Transverse colon (tissue), 4 donors: ENCODE data around the gene CPLX1. TPM values are rescaled to one million over a fixed set of nuclear protein-coding genes. Genes with fewer than 3 reads are reported as not detected.

ENCODE experiments used
- DNase-seq: peaks from one replicate; pipeline ENCODE4 v3.0.0-alpha.2; 2019
- H3K27ac ChIP-seq, 4 donors: fragments of 200-600 bp; sonication (generic); 2 replicates each; pipeline ENCODE4 v1.5.1; 2016 to 2018; ENCODE audit warnings: inconsistent platforms in 4 of 4
- H3K27me3 ChIP-seq: fragments of 200-600 bp; sonication (generic); 2 replicates; pipeline ENCODE4 v1.5.1; 2017; ENCODE audit warnings: inconsistent platforms
- H3K36me3 ChIP-seq, 4 donors: fragments of 200-600 bp; sonication (generic); 2 replicates each; pipeline ENCODE4 v1.5.1; 2017 to 2019; ENCODE audit warnings: inconsistent platforms in 4 of 4
- H3K4me1 ChIP-seq, 4 donors: fragments of 200-600 bp; sonication (generic); 2 replicates each; pipeline ENCODE4 v1.5.1; 2017 to 2020; ENCODE audit warnings: inconsistent platforms in 4 of 4
- H3K4me3 ChIP-seq, 4 donors: fragments of 200-600 bp; sonication (generic); 1 replicate in 1 of 4; 2 replicates in 3 of 4; pipeline versions ENCODE4 v1.5.1 to v1.6.1; 2017 to 2019; ENCODE audit warnings: inconsistent platforms in 4 of 4
- H3K9me3 ChIP-seq, 2 donors: fragments of 200-600 bp; sonication (generic); 2 replicates each; pipeline ENCODE4 v1.5.1; 2017 to 2019; ENCODE audit warnings: inconsistent platforms in 2 of 2
- EP300 ChIP-seq: sonication (generic); formaldehyde crosslinking; IDR thresholded peaks from one replicate; pipeline ENCODE4 v1.6.1; 2017; ENCODE audit warnings: antibody characterized with exemption, low read depth
- POLR2A ChIP-seq: fragments of 450-650 bp; IDR thresholded peaks from one replicate; pipeline ENCODE4 v1.6.1; 2016; ENCODE audit warnings: antibody characterized with exemption, mild to moderate bottlenecking, moderate library complexity
- POLR2AphosphoS5 ChIP-seq, 3 donors: sonication (generic); formaldehyde crosslinking; IDR thresholded peaks; one replicate each; pipeline ENCODE4 v1.6.1; 2016; ENCODE audit warnings: antibody characterized with exemption in 3 of 3
- WGBS, 2 donors: methylation state at CpG; one replicate each; pipeline ENCODE4 v1.1.5; 2018; ENCODE audit warnings: low coverage in 1 of 2; 5-methylcytosine and 5-hydroxymethylcytosine counted together
- in situ Hi-C, 4 donors: fragments of 200-750 bp; cut with MboI; loops; one replicate each; pipeline versions ENCODE4 v1.15.0 to v1.15.1; 2017; ENCODE audit warnings: low sequenced_read_pairs in 3 of 4, low pct_ligation_motif_present in 1 of 4, low pct_unique_long_range_greater_than_20kb in 1 of 4
- intact Hi-C: fragments of 100-400 bp; cut with DNase I; formaldehyde crosslinking; loops from one replicate; pipeline ENCODE4 v1.15.1; 2023; ENCODE audit warnings: low total_unique reads
- total RNA-seq, 4 donors: library from RNA; depleted of rRNA; stranded (reverse); fragments of >200 nt; gene quantifications; one replicate each; pipeline ENCODE4 v1.1.0, GENCODE V29; 2016
- TF ChIP-seq, protein P1 (sequence below), 5 experiments: fragments of 200-600 bp in 3 of 5; fragments of 450-650 bp in 2 of 5; sonication (generic) in 3 of 5; IDR thresholded peaks; 1 replicate in 2 of 5; 2 replicates in 3 of 5; pipeline ENCODE4 v1.5.1; 2016 to 2017; ENCODE audit warnings: antibody characterized with exemption in 5 of 5, inconsistent platforms in 3 of 5, mild to moderate bottlenecking in 2 of 5, moderate library complexity in 1 of 5

The CPLX1 gene
- total RNA-seq, 4 donors from 2014 or later = 0.32 to 3.7 (median 0.41) TPM; not detected in 1

DNA sequence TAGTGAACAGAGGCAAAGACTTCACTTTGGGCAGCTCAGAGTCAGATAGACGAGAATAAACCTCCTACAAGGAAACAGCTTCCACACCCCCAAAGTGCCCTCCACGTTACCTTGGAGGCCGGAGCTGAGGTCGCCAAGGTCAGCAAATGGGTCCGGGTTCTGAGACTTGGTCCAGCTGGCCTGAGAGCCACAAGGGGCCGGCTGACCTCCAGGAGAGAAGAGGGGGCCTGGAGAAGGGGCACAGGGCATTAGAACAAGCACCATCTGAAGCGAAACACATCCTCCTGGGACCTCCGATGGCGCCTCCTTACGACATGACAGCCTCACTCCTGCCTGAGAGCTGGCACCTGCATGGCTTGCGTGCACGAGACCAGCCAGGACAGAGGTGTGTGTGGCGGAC, 33.6 kb upstream of the CPLX1 start:
- no peaks in the 10 kb centered on the region for H3K9me3 ChIP-seq
- intact Hi-C loops (no loop called here), in situ Hi-C loops (no loop called here)
- no peak for DNase-seq
- H3K27ac ChIP-seq = no peak overlapping the region
- WGBS, 2 donors = 95% methylated on average over 13 of the region's 13 CpGs; no CpG with 5 or more reads in 1 of the 2 donors
- H3K36me3 ChIP-seq = peaks cover 0 to 58% (median 21%) of the 10 kb centered on the region in 4 donors
- H3K4me1 ChIP-seq = no peaks in the 10 kb centered on the region
- H3K27me3 ChIP-seq = no peaks in the 10 kb centered on the region
- H3K4me3 ChIP-seq = no peak overlapping the region
- TF ChIP-seq, protein P1, sequence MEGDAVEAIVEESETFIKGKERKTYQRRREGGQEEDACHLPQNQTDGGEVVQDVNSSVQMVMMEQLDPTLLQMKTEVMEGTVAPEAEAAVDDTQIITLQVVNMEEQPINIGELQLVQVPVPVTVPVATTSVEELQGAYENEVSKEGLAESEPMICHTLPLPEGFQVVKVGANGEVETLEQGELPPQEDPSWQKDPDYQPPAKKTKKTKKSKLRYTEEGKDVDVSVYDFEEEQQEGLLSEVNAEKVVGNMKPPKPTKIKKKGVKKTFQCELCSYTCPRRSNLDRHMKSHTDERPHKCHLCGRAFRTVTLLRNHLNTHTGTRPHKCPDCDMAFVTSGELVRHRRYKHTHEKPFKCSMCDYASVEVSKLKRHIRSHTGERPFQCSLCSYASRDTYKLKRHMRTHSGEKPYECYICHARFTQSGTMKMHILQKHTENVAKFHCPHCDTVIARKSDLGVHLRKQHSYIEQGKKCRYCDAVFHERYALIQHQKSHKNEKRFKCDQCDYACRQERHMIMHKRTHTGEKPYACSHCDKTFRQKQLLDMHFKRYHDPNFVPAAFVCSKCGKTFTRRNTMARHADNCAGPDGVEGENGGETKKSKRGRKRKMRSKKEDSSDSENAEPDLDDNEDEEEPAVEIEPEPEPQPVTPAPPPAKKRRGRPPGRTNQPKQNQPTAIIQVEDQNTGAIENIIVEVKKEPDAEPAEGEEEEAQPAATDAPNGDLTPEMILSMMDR (IDR thresholded peaks at IDR 0.05) = no peak
- no peak for TF ChIP-seq POLR2AphosphoS5 (IDR thresholded peaks at IDR 0.05)
- TF ChIP-seq POLR2A = no peak
- no peak for TF ChIP-seq EP300

DNA sequence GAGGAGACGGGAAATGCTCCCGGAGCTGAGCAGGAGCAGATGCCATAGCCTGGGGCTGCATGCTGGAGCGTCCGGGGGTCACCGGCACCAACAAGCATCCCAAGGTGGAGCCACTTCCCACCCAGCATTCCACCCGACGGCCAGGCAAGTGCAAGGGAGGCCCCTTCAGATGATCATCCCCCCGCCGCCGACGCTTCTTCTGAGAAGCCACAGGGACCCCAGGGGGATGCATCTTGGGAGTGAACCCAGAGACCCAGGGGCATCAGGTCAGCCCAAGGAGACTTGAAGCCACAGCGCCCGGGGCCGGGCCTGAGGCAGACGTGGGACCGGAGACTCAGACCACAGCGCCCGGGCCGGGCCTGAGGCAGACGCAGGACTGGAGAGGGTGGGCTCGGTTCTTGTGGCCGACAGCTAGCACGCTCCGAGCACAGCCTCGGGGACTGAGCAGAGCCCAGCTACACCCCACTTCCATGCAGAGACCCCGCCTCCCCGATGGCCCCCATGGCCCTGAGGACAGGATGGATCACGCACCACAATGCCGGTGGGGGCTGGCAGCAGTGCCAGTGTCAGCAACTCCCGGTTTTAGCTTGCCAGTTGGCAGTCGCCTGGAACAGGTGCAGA, 33.0 kb upstream of the CPLX1 start:
- Histone ChIP-seq H3K27ac (no peak overlapping the region), H3K9me3 (no peaks in the 10 kb centered on the region), H3K4me3 (no peak overlapping the region), H3K36me3 (peaks cover 0 to 52% (median 23%) of the 10 kb centered on the region in 4 donors), H3K4me1 (no peaks in the 10 kb centered on the region), H3K27me3 (no peaks in the 10 kb centered on the region)
- intact Hi-C loops = no loop called here
- no peak for TF ChIP-seq EP300
- TF ChIP-seq, protein P1 (IDR thresholded peaks at IDR 0.05) = no peak
- no peak for TF ChIP-seq POLR2AphosphoS5 (IDR thresholded peaks at IDR 0.05)
- TF ChIP-seq POLR2A = no peak
- WGBS, 2 donors = 94% methylated on average over 31 of the region's 31 CpGs; no CpG with 5 or more reads in 1 of the 2 donors
- in situ Hi-C loops = no loop called here
- DNase-seq = no peak

DNA sequence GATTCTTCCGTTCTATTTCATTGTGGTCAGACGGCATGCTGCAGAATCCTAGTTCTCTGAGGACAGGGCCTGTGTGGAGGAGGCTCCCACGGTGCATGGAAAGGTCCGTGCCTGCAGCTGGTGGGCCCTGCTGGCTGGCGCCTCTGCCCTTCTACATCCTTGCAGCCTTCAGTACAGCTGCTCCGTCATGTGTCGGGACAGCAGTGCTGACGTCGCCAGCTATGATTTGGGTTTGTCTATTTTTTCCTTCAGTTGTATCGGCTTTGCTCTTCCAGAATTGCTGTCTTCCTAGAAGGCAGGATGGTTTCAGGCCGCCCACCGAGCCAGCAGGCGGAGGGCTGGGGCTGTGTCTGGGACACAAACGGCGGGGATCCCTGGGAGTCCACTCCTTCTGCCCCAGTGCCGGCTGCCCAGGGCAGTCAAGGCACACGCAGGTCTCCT, 32.1 kb upstream of the CPLX1 start:
- Histone ChIP-seq H3K4me3 (no peak overlapping the region), H3K27me3 (no peaks in the 10 kb centered on the region), H3K4me1 (no peaks in the 10 kb centered on the region), H3K27ac (no peak overlapping the region), H3K9me3 (no peaks in the 10 kb centered on the region), H3K36me3 (peaks cover 0 to 48% (median 23%) of the 10 kb centered on the region in 4 donors)
- TF ChIP-seq EP300 = no peak
- no peak for TF ChIP-seq POLR2AphosphoS5 (IDR thresholded peaks at IDR 0.05)
- no peak for TF ChIP-seq POLR2A
- TF ChIP-seq, protein P1 (IDR thresholded peaks at IDR 0.05) = no peak
- no peak for DNase-seq
- in situ Hi-C loops = no loop called here
- 93% methylated on average over 17 of the region's 17 CpGs; no CpG with 5 or more reads in 1 of the 2 donors for WGBS, 2 donors
- intact Hi-C loops = no loop called here

DNA sequence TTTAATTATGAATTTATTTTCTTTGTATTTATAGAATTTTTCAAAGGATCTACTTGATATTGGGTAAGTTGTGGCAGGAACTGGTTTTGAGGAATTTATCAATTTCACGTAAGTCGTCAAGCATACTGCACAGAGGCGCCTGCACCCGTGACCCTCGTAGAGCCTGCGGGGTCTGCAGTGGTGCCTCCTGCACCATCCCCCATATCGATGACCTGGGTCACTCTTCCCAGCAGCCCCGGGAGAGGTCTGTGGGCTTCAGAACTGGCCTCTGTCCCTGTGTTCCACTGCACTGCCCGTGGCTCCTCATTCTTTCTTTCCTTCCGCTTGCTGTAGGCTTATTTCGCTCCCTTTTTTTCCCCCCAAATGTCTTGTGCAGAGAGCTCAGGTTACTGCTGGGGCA, 31.5 kb upstream of the CPLX1 start:
- 91% methylated on average over 11 of the region's 11 CpGs; no CpG with 5 or more reads in 1 of the 2 donors for WGBS, 2 donors

More for the DNA sequence above, 31.5 kb upstream of the CPLX1 start:
- in situ Hi-C loops (no loop called here), intact Hi-C loops (no loop called here)
- Histone ChIP-seq H3K9me3 (no peaks in the 10 kb centered on the region), H3K27me3 (no peaks in the 10 kb centered on the region), H3K36me3 (peaks cover 0 to 43% (median 23%) of the 10 kb centered on the region in 4 donors), H3K4me1 (no peaks in the 10 kb centered on the region), H3K4me3 (no peak overlapping the region), H3K27ac (no peak overlapping the region)
- no peak for DNase-seq
- TF ChIP-seq POLR2A (no peak), EP300 (no peak), POLR2AphosphoS5 (IDR thresholded peaks at IDR 0.05) (no peak)
- TF ChIP-seq, protein P1 (IDR thresholded peaks at IDR 0.05) = no peak
